Erythroblast (primary cell): ENCODE data around the gene IL15.

Experiments used
- GATA1 ChIP-seq: IDR thresholded peaks from 2 replicates; pipeline ENCODE4 v1.6.1; 2011; ENCODE audit warnings: low read depth, mild to moderate bottlenecking, control low read depth, low read length, moderate library complexity
- POLR2A ChIP-seq: IDR thresholded peaks from 2 replicates; pipeline ENCODE4 v1.6.1; 2011; ENCODE audit warnings: mild to moderate bottlenecking, low read length

GRCh38 chr4:141669501-141669900 is 33.1 kb downstream of the IL15 start:
- no peak for TF ChIP-seq POLR2A
- TF ChIP-seq GATA1, result no peak
